Stimulated activated naive B cell treated with anti-CD40 and anti-IgM and Interleukin-4, amounts not matched to agents 10 μg/mL and 1 μg/mL and 100 μg/mL, for 72 hours (primary cell): ENCODE measurements around the gene FOXJ2.

ENCODE experiments used
- ATAC-seq, 2 donors: fragments of 150-1000 bp; cut with Tn5 transposase; replicated peaks; 2 replicates each; pipeline ENCODE4 v1.10.0; 2021; ENCODE audit warnings: moderate library complexity in 1 of 2
- DNase-seq: peaks from one replicate; pipeline ENCODE4 v3.0.0; 2021
- H3K27ac Mint-ChIP-seq: one replicate; pipeline ENCODE4 v1.8.0; 2022; ENCODE audit warnings: mild to moderate bottlenecking, mixed read lengths
- H3K27me3 Mint-ChIP-seq, 2 donors: one replicate each; pipeline ENCODE4 v1.8.0; 2022; ENCODE audit warnings: mixed read lengths in 2 of 2
- H3K36me3 Mint-ChIP-seq, 2 donors: one replicate each; pipeline ENCODE4 v1.8.0; 2022; ENCODE audit warnings: mixed read lengths in 2 of 2, mild to moderate bottlenecking in 1 of 2
- H3K4me1 Mint-ChIP-seq, 2 donors: one replicate each; pipeline ENCODE4 v1.8.0; 2022; ENCODE audit warnings: mixed read lengths in 2 of 2, mild to moderate bottlenecking in 1 of 2
- H3K4me3 Mint-ChIP-seq, 2 donors: one replicate each; pipeline ENCODE4 v1.8.0; 2022; ENCODE audit warnings: mild to moderate bottlenecking in 2 of 2, mixed read lengths in 2 of 2, moderate library complexity in 1 of 2
- H3K9me3 Mint-ChIP-seq, 2 donors: one replicate each; pipeline ENCODE4 v1.8.0; 2022; ENCODE audit warnings: mixed read lengths in 2 of 2, mild to moderate bottlenecking in 1 of 2

Gene FOXJ2

GRCh38 chr12:8036346-8036745 lies 3.8 kb downstream of the FOXJ2 start:
- no peak overlapping the region for H3K27ac Mint-ChIP-seq

GRCh38 chr12:8037046-8037663 lies 4.6 kb downstream of the FOXJ2 start:
- H3K9me3 Mint-ChIP-seq, result no peaks in the 10 kb centered on the region
- DNase-seq (peak; percentile 14), ATAC-seq (peak; percentile 64)
- peak overlapping the region; percentile 0 for H3K27ac Mint-ChIP-seq
- H3K4me1 Mint-ChIP-seq, result peaks cover 53 to 68% of the 10 kb centered on the region in 2 donors
- peak overlapping the region; percentile 15 to 17 for H3K4me3 Mint-ChIP-seq
- peaks cover 13 to 23% of the 10 kb centered on the region in 2 donors for H3K36me3 Mint-ChIP-seq
- H3K27me3 Mint-ChIP-seq, result no peaks in the 10 kb centered on the region

More at GRCh38 chr12:8036346-8036745, 3.8 kb downstream of the FOXJ2 start:
- Mint-ChIP-seq H3K27me3 (no peaks in the 10 kb centered on the region), H3K36me3 (peaks cover 9 to 18% of the 10 kb centered on the region in 2 donors), H3K4me3 (no peak overlapping the region), H3K9me3 (no peaks in the 10 kb centered on the region), H3K4me1 (peaks cover 56 to 73% of the 10 kb centered on the region in 2 donors)
- no peak for ATAC-seq
- no peak for DNase-seq

- H3K36me3 Mint-ChIP-seq, result peaks cover 19 to 30% of the 10 kb centered on the region in 2 donors
- H3K9me3 Mint-ChIP-seq, result no peaks in the 10 kb centered on the region
- DNase-seq (no peak), ATAC-seq (no peak)
- H3K4me3 Mint-ChIP-seq, result no peak overlapping the region
- H3K4me1 Mint-ChIP-seq, result peaks cover 58 to 71% of the 10 kb centered on the region in 2 donors
- no peaks in the 10 kb centered on the region for H3K27me3 Mint-ChIP-seq
- peak overlapping the region; percentile 6 for H3K27ac Mint-ChIP-seq
Observed at GRCh38 chr12:8037947-8038346, 5.4 kb downstream of the FOXJ2 start.

GRCh38 chr12:8038659-8039114 lies 6.2 kb downstream of the FOXJ2 start:
- peaks cover 56 to 64% of the 10 kb centered on the region in 2 donors for H3K4me1 Mint-ChIP-seq
- H3K36me3 Mint-ChIP-seq, result peaks cover 25 to 34% of the 10 kb centered on the region in 2 donors
- peak overlapping the region; percentile 46 to 60 for H3K4me3 Mint-ChIP-seq
- H3K9me3 Mint-ChIP-seq, result no peaks in the 10 kb centered on the region
- no peak for DNase-seq
- H3K27ac Mint-ChIP-seq, result no peak overlapping the region
- no peaks in the 10 kb centered on the region for H3K27me3 Mint-ChIP-seq
- ATAC-seq, result peak; percentile 59 to 67

GRCh38 chr12:8040791-8041190 lies 8.3 kb downstream of the FOXJ2 start:
- DNase-seq (no peak), ATAC-seq (no peak)
- Mint-ChIP-seq H3K27me3 (no peaks in the 10 kb centered on the region), H3K36me3 (peaks cover 37 to 45% of the 10 kb centered on the region in 2 donors), H3K27ac (no peak overlapping the region), H3K9me3 (no peaks in the 10 kb centered on the region), H3K4me1 (peaks cover 36 to 43% of the 10 kb centered on the region in 2 donors), H3K4me3 (no peak overlapping the region)

- Mint-ChIP-seq H3K4me3 (no peak overlapping the region), H3K27me3 (no peaks in the 10 kb centered on the region), H3K36me3 (peaks cover 67 to 76% of the 10 kb centered on the region in 2 donors), H3K4me1 (peaks cover 12 to 29% of the 10 kb centered on the region in 2 donors), H3K9me3 (no peaks in the 10 kb centered on the region), H3K27ac (no peak overlapping the region)
- DNase-seq (peak; percentile 43), ATAC-seq (peak; percentile 68 to 78)
Observed at GRCh38 chr12:8045952-8046944, 13.7 kb downstream of the FOXJ2 start.

- ATAC-seq (no peak), DNase-seq (no peak)
- no peaks in the 10 kb centered on the region for H3K27me3 Mint-ChIP-seq
- H3K4me3 Mint-ChIP-seq, result no peak overlapping the region
- H3K9me3 Mint-ChIP-seq, result no peaks in the 10 kb centered on the region
- H3K4me1 Mint-ChIP-seq, result peaks cover 10 to 26% of the 10 kb centered on the region in 2 donors
- H3K27ac Mint-ChIP-seq, result no peak overlapping the region
- H3K36me3 Mint-ChIP-seq, result peaks cover 61 to 72% of the 10 kb centered on the region in 2 donors
Observed at GRCh38 chr12:8047842-8048241, 15.3 kb downstream of the FOXJ2 start.

- Mint-ChIP-seq H3K27ac (no peak overlapping the region), H3K4me1 (peaks cover 10 to 26% of the 10 kb centered on the region in 2 donors), H3K36me3 (peaks cover 55 to 72% of the 10 kb centered on the region in 2 donors), H3K9me3 (no peaks in the 10 kb centered on the region), H3K27me3 (no peaks in the 10 kb centered on the region), H3K4me3 (no peak overlapping the region)
- no peak for DNase-seq
- ATAC-seq, result no peak
Observed at GRCh38 chr12:8048906-8049305, 16.4 kb downstream of the FOXJ2 start.

- H3K9me3 Mint-ChIP-seq, result no peaks in the 10 kb centered on the region
- H3K36me3 Mint-ChIP-seq, result peaks cover 54 to 81% of the 10 kb centered on the region in 2 donors
- no peaks in the 10 kb centered on the region for H3K27me3 Mint-ChIP-seq
- no peak for ATAC-seq
- DNase-seq, result no peak
- H3K27ac Mint-ChIP-seq, result peak overlapping the region; percentile 85
- no peak overlapping the region for H3K4me3 Mint-ChIP-seq
- peaks cover 10 to 26% of the 10 kb centered on the region in 2 donors for H3K4me1 Mint-ChIP-seq
Observed at GRCh38 chr12:8050600-8051250, 18.2 kb downstream of the FOXJ2 start.

GRCh38 chr12:8052679-8053078 lies 20.2 kb downstream of the FOXJ2 start:
- Mint-ChIP-seq H3K27ac (no peak overlapping the region), H3K4me3 (no peak overlapping the region), H3K27me3 (no peaks in the 10 kb centered on the region), H3K4me1 (peaks cover 10 to 23% of the 10 kb centered on the region in 2 donors), H3K36me3 (peaks cover 43 to 68% of the 10 kb centered on the region in 2 donors), H3K9me3 (no peaks in the 10 kb centered on the region)
- ATAC-seq (no peak), DNase-seq (no peak)

- H3K36me3 Mint-ChIP-seq, result peaks cover 24 to 46% of the 10 kb centered on the region in 2 donors
Observed at GRCh38 chr12:8054816-8055215, 22.3 kb downstream of the FOXJ2 start.

GRCh38 chr12:8057306-8057705 lies 24.8 kb downstream of the FOXJ2 start:
- no peak for ATAC-seq
- Mint-ChIP-seq H3K36me3 (peaks cover 15 to 34% of the 10 kb centered on the region in 2 donors), H3K9me3 (no peaks in the 10 kb centered on the region), H3K27ac (no peak overlapping the region), H3K4me1 (no peaks in the 10 kb centered on the region), H3K27me3 (no peaks in the 10 kb centered on the region), H3K4me3 (no peak overlapping the region)
- DNase-seq, result no peak

More at GRCh38 chr12:8054816-8055215, 22.3 kb downstream of the FOXJ2 start:
- no peak overlapping the region for H3K27ac Mint-ChIP-seq
- H3K4me1 Mint-ChIP-seq, result peaks cover 6 to 11% of the 10 kb centered on the region in 2 donors
- no peak for DNase-seq
- H3K9me3 Mint-ChIP-seq, result no peaks in the 10 kb centered on the region
- H3K27me3 Mint-ChIP-seq, result no peaks in the 10 kb centered on the region
- ATAC-seq, result no peak
- H3K4me3 Mint-ChIP-seq, result no peak overlapping the region

- ATAC-seq, result no peak
Observed at GRCh38 chr12:8057839-8058238, 25.3 kb downstream of the FOXJ2 start.

GRCh38 chr12:8058506-8058905 lies 26.0 kb downstream of the FOXJ2 start:
- no peaks in the 10 kb centered on the region for H3K4me1 Mint-ChIP-seq
- H3K27me3 Mint-ChIP-seq, result no peaks in the 10 kb centered on the region
- H3K36me3 Mint-ChIP-seq, result peaks cover 11 to 24% of the 10 kb centered on the region in 2 donors
- no peak overlapping the region for H3K4me3 Mint-ChIP-seq
- no peak for ATAC-seq
- no peak overlapping the region for H3K27ac Mint-ChIP-seq
- no peaks in the 10 kb centered on the region for H3K9me3 Mint-ChIP-seq
- DNase-seq, result no peak

More at GRCh38 chr12:8057839-8058238, 25.3 kb downstream of the FOXJ2 start:
- no peaks in the 10 kb centered on the region for H3K9me3 Mint-ChIP-seq
- no peak overlapping the region for H3K4me3 Mint-ChIP-seq
- DNase-seq, result no peak
- H3K27me3 Mint-ChIP-seq, result no peaks in the 10 kb centered on the region
- peaks cover 11 to 29% of the 10 kb centered on the region in 2 donors for H3K36me3 Mint-ChIP-seq
- H3K4me1 Mint-ChIP-seq, result no peaks in the 10 kb centered on the region
- H3K27ac Mint-ChIP-seq, result no peak overlapping the region
